H9 (cell line): ENCODE results near the gene CIDEC. TPM values are rescaled to one million over a fixed set of nuclear protein-coding genes. Genes with fewer than 3 reads are reported as not detected.

Experiments
- DNase-seq: peaks from one replicate; pipeline ENCODE4 v3.0.0-alpha.2; 2017
- H2AFZ ChIP-seq: one replicate; pipeline ENCODE4 v1.6.1; 2013; ENCODE audit warnings: mild to moderate bottlenecking, low read length, control low read depth, moderate library complexity
- H2AK5ac ChIP-seq: 2 replicates; pipeline ENCODE4 v1.6.1; 2013; ENCODE audit warnings: low read length, control low read depth, mixed read lengths; ENCODE audit not compliant: insufficient read length
- H2BK120ac ChIP-seq: one replicate; pipeline ENCODE4 v1.6.1; 2013; ENCODE audit warnings: low read depth, mild to moderate bottlenecking, low read length, control low read depth, inconsistent platforms; ENCODE audit not compliant: poor library complexity, severe bottlenecking
- H2BK12ac ChIP-seq: 2 replicates; pipeline ENCODE4 v1.6.1; 2013; ENCODE audit warnings: low read length, control low read depth, mixed read lengths, low read depth; ENCODE audit not compliant: insufficient read length
- H2BK15ac ChIP-seq: 2 replicates; pipeline ENCODE4 v1.6.1; 2013; ENCODE audit warnings: low read depth, low read length, control low read depth
- H2BK20ac ChIP-seq: one replicate; pipeline ENCODE4 v1.6.1; 2013; ENCODE audit warnings: low read depth, mild to moderate bottlenecking, low read length, control low read depth, inconsistent platforms; ENCODE audit not compliant: poor library complexity, severe bottlenecking
- H2BK5ac ChIP-seq: 2 replicates; pipeline ENCODE4 v1.6.1; 2013; ENCODE audit warnings: low read length, control low read depth, mixed read lengths; ENCODE audit not compliant: insufficient read length
- H3K14ac ChIP-seq: 2 replicates; pipeline ENCODE4 v1.6.1; 2013; ENCODE audit warnings: low read length, control low read depth; ENCODE audit not compliant: insufficient read depth
- H3K18ac ChIP-seq: 2 replicates; pipeline ENCODE4 v1.6.1; 2013; ENCODE audit warnings: low read depth, mild to moderate bottlenecking, mixed read lengths, low read length, control low read depth; ENCODE audit not compliant: insufficient read length
- H3K23ac ChIP-seq: 2 replicates; pipeline ENCODE4 v1.6.1; 2013; ENCODE audit warnings: low read length, control low read depth, mixed read lengths, low read depth; ENCODE audit not compliant: insufficient read length
- H3K23me2 ChIP-seq: 2 replicates; pipeline ENCODE4 v1.6.1; 2013; ENCODE audit warnings: low read depth, mild to moderate bottlenecking, mixed read lengths, low read length, control low read depth; ENCODE audit not compliant: insufficient read length, poor library complexity, severe bottlenecking
- H3K27ac ChIP-seq: 2 replicates; pipeline ENCODE4 v1.5.1; 2013; ENCODE audit warnings: low read length, control low read depth, mixed read lengths, low read depth; ENCODE audit not compliant: insufficient read length
- H3K27me3 ChIP-seq: 2 replicates; pipeline ENCODE4 v1.6.1; 2013; ENCODE audit warnings: low read length, control low read depth, inconsistent platforms; ENCODE audit not compliant: insufficient read depth
- H3K4ac ChIP-seq: 2 replicates; pipeline ENCODE4 v1.6.1; 2013; ENCODE audit warnings: low read depth, mild to moderate bottlenecking, control low read depth, inconsistent platforms, low read length, moderate library complexity
- H3K4me1 ChIP-seq: 2 replicates; pipeline ENCODE4 v1.6.1; 2013; ENCODE audit warnings: low read length, control low read depth, inconsistent platforms; ENCODE audit not compliant: insufficient read depth
- H3K4me2 ChIP-seq: 2 replicates; pipeline ENCODE4 v1.6.1; 2013; ENCODE audit warnings: low read length, control low read depth, mixed read lengths; ENCODE audit not compliant: insufficient read length, insufficient read depth
- H3K56ac ChIP-seq: 2 replicates; pipeline ENCODE4 v1.6.1; 2013; ENCODE audit warnings: low read depth, mild to moderate bottlenecking, mixed read lengths, low read length, control low read depth; ENCODE audit not compliant: insufficient read length
- H3K79me1 ChIP-seq: 2 replicates; pipeline ENCODE4 v1.6.1; 2013; ENCODE audit warnings: low read depth, mild to moderate bottlenecking, moderate library complexity, low read length, control low read depth, inconsistent platforms; ENCODE audit not compliant: insufficient read depth, poor library complexity, severe bottlenecking
- H3K79me2 ChIP-seq: 2 replicates; pipeline ENCODE4 v1.6.1; 2013; ENCODE audit warnings: low read length, control low read depth, inconsistent platforms; ENCODE audit not compliant: insufficient read depth
- H3K9ac ChIP-seq: 2 replicates; pipeline ENCODE4 v1.6.1; 2013; ENCODE audit warnings: low read length, control low read depth, mixed read lengths; ENCODE audit not compliant: insufficient read length; ENCODE audit errors: extremely low read depth
- H3K9me3 ChIP-seq: one replicate; pipeline ENCODE4 v1.6.1; 2013; ENCODE audit warnings: low read depth, low read length, inconsistent platforms; ENCODE audit not compliant: control insufficient read depth
- H3T11ph ChIP-seq: one replicate; pipeline ENCODE4 v1.6.1; 2013; ENCODE audit warnings: mild to moderate bottlenecking, low read length, control low read depth, inconsistent platforms
- H4K20me1 ChIP-seq: one replicate; pipeline ENCODE4 v1.6.1; 2013; ENCODE audit not compliant: control insufficient read depth, insufficient read length, insufficient read depth
- H4K5ac ChIP-seq: 2 replicates; pipeline ENCODE4 v1.6.1; 2013; ENCODE audit warnings: low read depth, mild to moderate bottlenecking, mixed read lengths, low read length, control low read depth; ENCODE audit not compliant: insufficient read length
- H4K8ac ChIP-seq: replicated peaks from 2 replicates; pipeline ENCODE4 v1.6.1; 2013; ENCODE audit warnings: low read length, control low read depth, mixed read lengths, low read depth; ENCODE audit not compliant: insufficient read length
- H4K91ac ChIP-seq: 2 replicates; pipeline ENCODE4 v1.6.1; 2013; ENCODE audit warnings: low read depth, mild to moderate bottlenecking, moderate library complexity, mixed read lengths, low read length, control low read depth; ENCODE audit not compliant: insufficient read length
- H3K27ac Mint-ChIP-seq, 3 experiments: 2 replicates in 2 of 3; 3 replicates in 1 of 3; pipeline ENCODE4 v1.8.0; 2020 to 2021; ENCODE audit warnings: mixed read lengths in 3 of 3, mild to moderate bottlenecking in 1 of 3, moderate library complexity in 1 of 3
- H3K27me3 Mint-ChIP-seq: 2 replicates; pipeline ENCODE4 v1.8.0; 2021; ENCODE audit warnings: low read depth, mild to moderate bottlenecking, moderate library complexity, mixed read lengths
- H3K36me3 Mint-ChIP-seq, 3 experiments: 2 replicates in 2 of 3; 3 replicates in 1 of 3; pipeline ENCODE4 v1.8.0; 2020 to 2021; ENCODE audit warnings: low read depth in 3 of 3, mixed read lengths in 3 of 3; ENCODE audit not compliant: insufficient read depth in 1 of 3
- H3K4me1 Mint-ChIP-seq, 2 experiments: 2 replicates each; pipeline ENCODE4 v1.8.0; 2020; ENCODE audit warnings: mixed read lengths in 2 of 2
- H3K4me3 Mint-ChIP-seq, 2 experiments: 2 replicates in 1 of 2; 3 replicates in 1 of 2; pipeline ENCODE4 v1.8.0; 2020 to 2021; ENCODE audit warnings: mild to moderate bottlenecking in 2 of 2, mixed read lengths in 2 of 2, moderate library complexity in 1 of 2
- H3K9me3 Mint-ChIP-seq, 2 experiments: 2 replicates in 1 of 2; 3 replicates in 1 of 2; pipeline ENCODE4 v1.8.0; 2020; ENCODE audit warnings: mild to moderate bottlenecking in 2 of 2, mixed read lengths in 2 of 2, moderate library complexity in 1 of 2
- CTCF ChIP-seq: fragments of 200-600 bp; sonication (generic); conservative IDR thresholded peaks from 3 replicates; pipeline ENCODE4 v1.8.0; 2021; ENCODE audit warnings: antibody characterized with exemption, mild to moderate bottlenecking
- WGBS: extraction: QIAGEN DNeasy Blood & Tissue Kit; methylation state at CpG from one replicate; pipeline ENCODE4 v1.1.7; 2013; ENCODE audit warnings: missing lambda C conversion rate, low lambda C conversion rate, mixed read lengths; ENCODE audit not compliant: insufficient read length; ENCODE audit errors: extremely low coverage; 5-methylcytosine and 5-hydroxymethylcytosine counted together
- total RNA-seq: library from RNA; stranded (reverse); gene quantifications from 2 replicates; pipeline ENCODE4 v1.2.1, GENCODE V29; 2021

Gene CIDEC
- total RNA-seq, 1 experiment from 2014 or later: not detected

DNA sequence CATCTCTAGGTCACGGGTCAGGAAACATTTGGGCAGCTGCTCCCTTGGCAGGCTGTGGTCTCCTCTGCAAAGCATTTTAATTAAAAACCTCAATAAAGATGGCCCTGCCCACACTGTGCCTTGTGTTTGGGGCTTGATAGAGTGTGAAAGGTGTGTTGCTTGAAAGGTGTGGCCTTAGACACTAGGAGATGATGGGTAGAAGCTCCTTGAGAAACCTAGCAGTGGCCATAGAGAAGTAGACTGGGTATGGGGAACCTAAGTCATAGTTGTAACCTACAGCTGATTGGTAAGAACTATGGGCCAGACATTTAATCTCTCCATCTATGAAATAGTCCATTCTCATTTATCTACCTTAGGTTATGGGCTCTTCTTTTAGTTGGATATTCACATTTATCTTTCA lies 13.7 kb upstream of the CIDEC start:
- WGBS: no CpG with 5 or more reads among the region's 1 CpG
- no peak overlapping the region for H3K4ac ChIP-seq
- H4K91ac ChIP-seq: no peak overlapping the region
- H3K27me3 Mint-ChIP-seq: no peaks in the 10 kb centered on the region; the same call in 1 of the 2 replicates
- no peaks in the 10 kb centered on the region for H3K4me1 ChIP-seq
- H4K8ac ChIP-seq: no peak overlapping the region
- H3K27ac ChIP-seq: no peak overlapping the region
- H3K4me3 Mint-ChIP-seq: no peak overlapping the region
- no peaks in the 10 kb centered on the region for H4K20me1 ChIP-seq
- no peak overlapping the region for H2AFZ ChIP-seq
- no peak overlapping the region for H3K4me2 ChIP-seq
- no peak overlapping the region for H3K9ac ChIP-seq
- H2BK120ac ChIP-seq: no peak overlapping the region
- H4K5ac ChIP-seq: no peak overlapping the region
- no peaks in the 10 kb centered on the region for H3K27me3 ChIP-seq
- peaks cover 6% of the 10 kb centered on the region for H3K79me1 ChIP-seq
- peaks cover 1 to 14% of the 10 kb centered on the region in 2 experiments; a peak in 2 of 4 replicates for H3K4me1 Mint-ChIP-seq
- H3K14ac ChIP-seq: no peak overlapping the region
- no peak overlapping the region for H2BK15ac ChIP-seq
- no peak overlapping the region for H2BK12ac ChIP-seq
- H3K36me3 Mint-ChIP-seq: peaks cover 15 to 30% (median 29%) of the 10 kb centered on the region in 3 experiments
- H3T11ph ChIP-seq: no peak overlapping the region
- H3K9me3 ChIP-seq: no peaks in the 10 kb centered on the region
- H3K79me2 ChIP-seq: peaks cover 6% of the 10 kb centered on the region; the same call in 1 of the 2 replicates
- no peak overlapping the region for H3K18ac ChIP-seq
- no peaks in the 10 kb centered on the region for H3K9me3 Mint-ChIP-seq
- no peak overlapping the region for H3K56ac ChIP-seq
- no peak overlapping the region for H3K23ac ChIP-seq
- H2AK5ac ChIP-seq: no peak overlapping the region
- no peak overlapping the region for H2BK20ac ChIP-seq
- H3K27ac Mint-ChIP-seq: no peak overlapping the region
- no peak for TF ChIP-seq CTCF
- no peak for DNase-seq
- H2BK5ac ChIP-seq: no peak overlapping the region
- no peaks in the 10 kb centered on the region for H3K23me2 ChIP-seq
